NCI-H2107 treated with DMSO at 0.1 percent for 48 hours (cell line): ENCODE results near the gene TESK2.
"Not testable (repeated sequence)": the region's sequence is repeated elsewhere in the genome, so short reads cannot be mapped to it uniquely, and the experiment has no call there.

Experiments
- DNase-seq: peaks from one replicate; lab custom pipeline; 2025; ENCODE audit not compliant: unreplicated experiment; lab: John Stamatoyannopoulos, UW

The TESK2 gene

GRCh38 chr1:45414746-45415145 lies 76.2 kb downstream of the TESK2 start:
- DNase-seq, result no peak

GRCh38 chr1:45412899-45413298 lies 78.1 kb downstream of the TESK2 start:
- DNase-seq, result no peak

GRCh38 chr1:45411510-45411899 lies 79.5 kb downstream of the TESK2 start:
- no peak for DNase-seq

GRCh38 chr1:45410850-45411509 lies 80.0 kb downstream of the TESK2 start:
- DNase-seq, result no peak

GRCh38 chr1:45409276-45409675 lies 81.7 kb downstream of the TESK2 start:
- DNase-seq, result no peak

GRCh38 chr1:45407629-45408287 lies 83.2 kb downstream of the TESK2 start:
- no peak for DNase-seq

GRCh38 chr1:45405636-45406035 lies 85.3 kb downstream of the TESK2 start:
- no peak for DNase-seq

GRCh38 chr1:45403718-45404117 lies 87.2 kb downstream of the TESK2 start:
- DNase-seq, result no peak

- no peak for DNase-seq
Measured at GRCh38 chr1:45403298-45403697, 87.7 kb downstream of the TESK2 start.

GRCh38 chr1:45401524-45401923 lies 89.4 kb downstream of the TESK2 start:
- no peak for DNase-seq

- no peak for DNase-seq
Measured at GRCh38 chr1:45400049-45400448, 90.9 kb downstream of the TESK2 start.

GRCh38 chr1:45397285-45397684 lies 93.7 kb downstream of the TESK2 start:
- no peak for DNase-seq

- DNase-seq, result no peak
Measured at GRCh38 chr1:45395582-45395981, 95.4 kb downstream of the TESK2 start.

- DNase-seq, result no peak
Measured at GRCh38 chr1:45395051-45395450, 95.9 kb downstream of the TESK2 start.

GRCh38 chr1:45394342-45394741 lies 96.6 kb downstream of the TESK2 start:
- no peak for DNase-seq

- DNase-seq, result no peak
Measured at GRCh38 chr1:45393718-45394302, 97.2 kb downstream of the TESK2 start.

GRCh38 chr1:45386219-45386618 lies 104.7 kb downstream of the TESK2 start:
- DNase-seq, result no peak

GRCh38 chr1:45385302-45385701 lies 105.7 kb downstream of the TESK2 start:
- DNase-seq, result peak; percentile 96

GRCh38 chr1:45384213-45384612 lies 106.8 kb downstream of the TESK2 start:
- DNase-seq, result not testable (repeated sequence)

GRCh38 chr1:45383191-45383590 lies 107.8 kb downstream of the TESK2 start:
- no peak for DNase-seq

- DNase-seq, result no peak
Measured at GRCh38 chr1:45381243-45381642, 109.7 kb downstream of the TESK2 start.

- no peak for DNase-seq
Measured at GRCh38 chr1:45380730-45381129, 110.2 kb downstream of the TESK2 start.
